Measurements from ENCODE around the gene DOCK7. TPM values are rescaled to one million over a fixed set of nuclear protein-coding genes. Genes with fewer than 3 reads are reported as not detected.

DOCK7 gene
- polyA plus RNA-seq, 1 of the 3 experiments (the other 2 are of a cell fraction): 27.6 TPM

DNA sequence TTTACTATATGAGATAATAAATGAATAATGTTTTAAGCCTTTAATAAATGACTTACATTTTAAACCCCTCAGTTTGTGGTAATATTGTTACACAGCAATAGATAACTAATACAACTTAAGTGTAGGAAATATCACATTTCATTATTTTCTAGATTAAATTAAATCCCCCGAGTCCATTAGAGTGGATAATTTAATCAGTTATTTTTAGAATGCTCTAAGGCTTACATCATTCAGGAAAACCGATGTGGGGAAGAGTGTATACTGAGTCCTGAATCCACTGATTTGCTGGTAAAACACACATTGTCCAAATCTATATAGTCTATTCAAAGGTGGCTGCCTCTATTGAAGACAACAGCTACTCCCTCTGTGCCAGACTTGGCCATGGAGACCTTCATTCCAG lies 35.7 kb upstream of the DOCK7 start (continued):
- TF ChIP-seq, protein P1, sequence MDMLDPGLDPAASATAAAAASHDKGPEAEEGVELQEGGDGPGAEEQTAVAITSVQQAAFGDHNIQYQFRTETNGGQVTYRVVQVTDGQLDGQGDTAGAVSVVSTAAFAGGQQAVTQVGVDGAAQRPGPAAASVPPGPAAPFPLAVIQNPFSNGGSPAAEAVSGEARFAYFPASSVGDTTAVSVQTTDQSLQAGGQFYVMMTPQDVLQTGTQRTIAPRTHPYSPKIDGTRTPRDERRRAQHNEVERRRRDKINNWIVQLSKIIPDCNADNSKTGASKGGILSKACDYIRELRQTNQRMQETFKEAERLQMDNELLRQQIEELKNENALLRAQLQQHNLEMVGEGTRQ (IDR thresholded peaks at IDR 0.05; ENCODE audit: borderline replicate concordance, low read depth, low read length): no peak

GRCh38 chr1:62722796-62723195 lies 34.6 kb upstream of the DOCK7 start:
- no peak for TF ChIP-seq JUND (IDR thresholded peaks at IDR 0.05)
- TF ChIP-seq, protein P2, sequence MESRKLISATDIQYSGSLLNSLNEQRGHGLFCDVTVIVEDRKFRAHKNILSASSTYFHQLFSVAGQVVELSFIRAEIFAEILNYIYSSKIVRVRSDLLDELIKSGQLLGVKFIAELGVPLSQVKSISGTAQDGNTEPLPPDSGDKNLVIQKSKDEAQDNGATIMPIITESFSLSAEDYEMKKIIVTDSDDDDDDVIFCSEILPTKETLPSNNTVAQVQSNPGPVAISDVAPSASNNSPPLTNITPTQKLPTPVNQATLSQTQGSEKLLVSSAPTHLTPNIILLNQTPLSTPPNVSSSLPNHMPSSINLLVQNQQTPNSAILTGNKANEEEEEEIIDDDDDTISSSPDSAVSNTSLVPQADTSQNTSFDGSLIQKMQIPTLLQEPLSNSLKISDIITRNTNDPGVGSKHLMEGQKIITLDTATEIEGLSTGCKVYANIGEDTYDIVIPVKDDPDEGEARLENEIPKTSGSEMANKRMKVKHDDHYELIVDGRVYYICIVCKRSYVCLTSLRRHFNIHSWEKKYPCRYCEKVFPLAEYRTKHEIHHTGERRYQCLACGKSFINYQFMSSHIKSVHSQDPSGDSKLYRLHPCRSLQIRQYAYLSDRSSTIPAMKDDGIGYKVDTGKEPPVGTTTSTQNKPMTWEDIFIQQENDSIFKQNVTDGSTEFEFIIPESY (IDR thresholded peaks at IDR 0.05; ENCODE audit: borderline replicate concordance, low read depth): no peak
- TF ChIP-seq RFX5 (IDR thresholded peaks at IDR 0.05; ENCODE audit: low read length): no peak
- TF ChIP-seq FOSL2 (IDR thresholded peaks at IDR 0.05; ENCODE audit: borderline replicate concordance, low read depth): no peak
- TF ChIP-seq REST (IDR thresholded peaks at IDR 0.05; ENCODE audit: low read depth, low read length): no peak
- no peak for TF ChIP-seq MXI1 (IDR thresholded peaks at IDR 0.05; ENCODE audit: low read depth, low read length)
- TF ChIP-seq FOXJ3 (CRISPR knock-in tag; IDR thresholded peaks at IDR 0.05): no peak
- no peak for TF ChIP-seq SIN3A (IDR thresholded peaks at IDR 0.05; ENCODE audit: borderline replicate concordance, low read depth, low read length)
- no peak for TF ChIP-seq CHD2 (IDR thresholded peaks at IDR 0.05; ENCODE audit: low read length, partially characterized antibody)
- no peak overlapping the region for H3K9ac ChIP-seq
- DNase-seq: no peak
- H3K27ac ChIP-seq (ENCODE audit: low read depth in 2 of 2, low read length in 1 of 2): no peak overlapping the region
- peaks cover 20 to 29% of the 10 kb centered on the region in 2 experiments; a peak in 3 of 4 replicates for H3K4me1 ChIP-seq (ENCODE audit: control insufficient read depth in 1 of 2, insufficient read depth in 2 of 2, low read depth in 1 of 2, low read length in 1 of 2)
- H3K9me3 ChIP-seq: no peaks in the 10 kb centered on the region
- H3K4me2 ChIP-seq: no peak overlapping the region
- no peaks in the 10 kb centered on the region for H3K9me2 ChIP-seq
- H2AFZ ChIP-seq (ENCODE audit: low read depth): no peak overlapping the region
- H3F3A ChIP-seq (replicated peaks; ENCODE audit: insufficient read depth): peaks cover 19% of the 10 kb centered on the region
- no peaks in the 10 kb centered on the region for H3K36me3 ChIP-seq (replicated peaks in 1 of 2; ENCODE audit: control insufficient read depth in 1 of 2, insufficient read depth in 2 of 2, low read length in 1 of 2)
- ChIA-PET POLR2A (no interaction called here), CTCF (interaction anchor here (0.6 to 2.9 kb wide), 5 partner anchors 10 to 356 kb away, joined by 3 to 10 read pairs (median 6); no protein-coding TSS in a partner anchor)
- no peaks in the 10 kb centered on the region for H3K79me2 ChIP-seq (ENCODE audit: insufficient read depth)
- H3K27me3 ChIP-seq (ENCODE audit: insufficient read depth): no peaks in the 10 kb centered on the region
- no peak overlapping the region for H3K4me3 ChIP-seq (ENCODE audit: low read depth in 2 of 2, low read length in 1 of 2)
- H4K20me1 ChIP-seq (ENCODE audit: insufficient read depth): no peaks in the 10 kb centered on the region

Measured in SK-N-SH (cell line).